Nephron progenitor cell (in vitro differentiated cells): ENCODE data around the gene MTERF2.
"Not testable (repeated sequence)": the region's sequence is repeated elsewhere in the genome, so short reads cannot be mapped to it uniquely, and the experiment has no call there.

Experiments used
- DNase-seq: peaks from one replicate; pipeline ENCODE4 v3.0.0; 2021
- H3K27ac Mint-ChIP-seq: 2 replicates; pipeline ENCODE4 v1.8.0; 2021; ENCODE audit warnings: mild to moderate bottlenecking, moderate library complexity, mixed read lengths
- H3K27me3 Mint-ChIP-seq: 2 replicates; pipeline ENCODE4 v1.8.0; 2021; ENCODE audit warnings: mild to moderate bottlenecking, low read depth, mixed read lengths; ENCODE audit not compliant: poor library complexity
- H3K36me3 Mint-ChIP-seq: 2 replicates; pipeline ENCODE4 v1.8.0; 2021; ENCODE audit warnings: low read depth, mixed read lengths
- H3K4me1 Mint-ChIP-seq: 2 replicates; pipeline ENCODE4 v1.8.0; 2021; ENCODE audit warnings: mixed read lengths
- H3K4me3 Mint-ChIP-seq: 2 replicates; pipeline ENCODE4 v1.8.0; 2021; ENCODE audit warnings: mild to moderate bottlenecking, moderate library complexity, mixed read lengths
- H3K9me3 Mint-ChIP-seq: 2 replicates; pipeline ENCODE4 v1.8.0; 2021; ENCODE audit warnings: mild to moderate bottlenecking, moderate library complexity, mixed read lengths
- TF ChIP-seq, protein P1 (sequence below): fragments of 200-600 bp; sonication (generic); IDR thresholded peaks from 2 replicates; pipeline ENCODE4 v1.5.0; 2021; ENCODE audit warnings: antibody characterized with exemption

Gene MTERF2

DNA sequence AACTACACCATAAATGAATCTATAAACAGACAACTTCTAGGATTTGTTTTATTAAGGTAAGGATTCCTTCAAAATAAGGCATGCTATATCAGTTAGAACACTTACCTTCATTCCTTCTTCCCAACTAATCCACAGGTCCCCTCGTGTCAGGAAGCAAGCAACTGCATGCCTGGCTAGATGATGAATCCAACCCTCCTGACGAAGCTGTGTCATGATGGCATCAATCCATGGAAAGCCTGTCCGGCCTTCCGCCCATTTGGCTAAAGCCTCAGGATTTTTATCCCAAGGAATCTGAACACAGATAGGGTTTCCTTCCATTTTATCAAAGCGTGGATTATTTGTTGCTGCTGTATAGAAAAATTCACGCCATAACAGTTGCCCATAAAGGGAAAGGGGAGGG is 12.5 kb upstream of the MTERF2 start:
- Mint-ChIP-seq H3K4me1 (no peaks in the 10 kb centered on the region), H3K9me3 (peaks cover 5% of the 10 kb centered on the region), H3K27me3 (no peaks in the 10 kb centered on the region), H3K27ac (no peak overlapping the region), H3K36me3 (peaks cover 56% of the 10 kb centered on the region), H3K4me3 (no peak overlapping the region)
- DNase-seq: no peak
- TF ChIP-seq, protein P1, sequence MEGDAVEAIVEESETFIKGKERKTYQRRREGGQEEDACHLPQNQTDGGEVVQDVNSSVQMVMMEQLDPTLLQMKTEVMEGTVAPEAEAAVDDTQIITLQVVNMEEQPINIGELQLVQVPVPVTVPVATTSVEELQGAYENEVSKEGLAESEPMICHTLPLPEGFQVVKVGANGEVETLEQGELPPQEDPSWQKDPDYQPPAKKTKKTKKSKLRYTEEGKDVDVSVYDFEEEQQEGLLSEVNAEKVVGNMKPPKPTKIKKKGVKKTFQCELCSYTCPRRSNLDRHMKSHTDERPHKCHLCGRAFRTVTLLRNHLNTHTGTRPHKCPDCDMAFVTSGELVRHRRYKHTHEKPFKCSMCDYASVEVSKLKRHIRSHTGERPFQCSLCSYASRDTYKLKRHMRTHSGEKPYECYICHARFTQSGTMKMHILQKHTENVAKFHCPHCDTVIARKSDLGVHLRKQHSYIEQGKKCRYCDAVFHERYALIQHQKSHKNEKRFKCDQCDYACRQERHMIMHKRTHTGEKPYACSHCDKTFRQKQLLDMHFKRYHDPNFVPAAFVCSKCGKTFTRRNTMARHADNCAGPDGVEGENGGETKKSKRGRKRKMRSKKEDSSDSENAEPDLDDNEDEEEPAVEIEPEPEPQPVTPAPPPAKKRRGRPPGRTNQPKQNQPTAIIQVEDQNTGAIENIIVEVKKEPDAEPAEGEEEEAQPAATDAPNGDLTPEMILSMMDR: no peak

DNA sequence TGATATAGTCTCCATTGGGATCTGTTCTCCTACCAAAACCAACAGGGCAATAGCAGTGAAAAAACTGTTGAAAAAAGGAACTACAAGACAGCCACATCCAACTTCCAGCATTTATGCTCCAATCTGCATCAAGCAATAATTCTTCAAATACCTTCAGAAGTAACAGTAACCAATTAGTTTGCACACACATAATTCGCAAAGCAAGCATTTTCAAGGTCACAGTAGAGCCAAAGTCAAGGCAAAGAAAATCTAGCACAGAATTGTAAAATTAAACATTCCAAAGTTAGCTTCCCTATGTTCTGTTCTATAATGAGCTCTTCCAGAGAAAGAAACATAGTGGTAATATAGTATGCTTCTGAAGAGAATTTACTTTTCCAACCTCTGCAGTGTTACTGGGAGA is 11.0 kb upstream of the MTERF2 start:
- Mint-ChIP-seq H3K36me3 (peaks cover 51% of the 10 kb centered on the region), H3K27me3 (no peaks in the 10 kb centered on the region), H3K4me3 (no peak overlapping the region), H3K4me1 (no peaks in the 10 kb centered on the region), H3K27ac (no peak overlapping the region), H3K9me3 (peaks cover 5% of the 10 kb centered on the region)
- TF ChIP-seq, protein P1: no peak
- no peak for DNase-seq

DNA sequence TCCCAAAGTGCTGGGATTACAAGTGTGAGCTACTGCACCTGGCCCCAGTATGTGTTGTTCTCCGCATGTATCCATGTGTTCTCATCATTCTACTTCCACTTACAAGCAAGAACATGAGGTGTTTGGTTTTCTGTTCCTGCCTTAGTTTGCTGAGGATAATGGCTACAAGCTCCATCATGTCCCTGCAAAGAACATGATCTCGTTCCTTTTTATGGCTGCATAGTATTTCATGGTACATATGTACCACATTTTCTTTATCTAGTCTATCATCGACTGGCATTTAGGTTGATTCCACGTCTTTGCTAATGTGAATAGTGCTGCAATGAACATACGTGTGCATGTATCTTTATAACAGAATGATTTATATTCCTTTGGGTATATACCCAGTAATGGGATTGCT is 9.2 kb upstream of the MTERF2 start:
- H3K27me3 Mint-ChIP-seq, H3K4me3 Mint-ChIP-seq, H3K27ac Mint-ChIP-seq, H3K9me3 Mint-ChIP-seq, H3K4me1 Mint-ChIP-seq, DNase-seq: not testable (repeated sequence)
- H3K36me3 Mint-ChIP-seq: peaks cover 33% of the 10 kb centered on the region

DNA sequence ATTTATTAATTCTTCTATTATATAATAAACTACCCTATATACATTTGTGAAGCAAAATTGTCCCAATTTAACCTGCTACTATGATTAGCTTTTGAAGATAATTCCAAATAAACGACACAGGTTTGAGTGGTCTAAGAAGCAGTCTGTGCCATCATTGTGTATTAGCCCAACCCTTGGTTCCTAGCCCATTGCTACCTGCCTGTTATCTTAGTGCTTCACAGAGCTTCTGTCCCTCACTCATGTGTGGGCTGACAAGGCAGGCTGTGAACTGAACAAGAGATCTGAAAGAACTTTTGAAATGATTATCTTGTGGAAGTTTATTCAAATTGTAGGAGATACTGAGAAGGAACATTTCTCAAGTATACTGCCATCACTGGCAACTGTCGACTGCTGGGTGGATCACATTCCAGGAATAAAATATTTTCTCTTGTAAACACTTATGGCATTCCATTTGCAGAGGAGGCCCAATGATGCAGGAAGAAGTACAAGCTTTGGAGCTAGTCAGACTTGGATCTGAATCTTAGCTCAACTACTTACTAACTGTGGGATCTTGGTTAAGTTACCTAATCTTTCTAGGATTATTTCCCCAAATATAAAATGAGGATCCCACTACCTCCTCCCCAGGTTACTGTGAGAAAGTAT is 7.8 kb upstream of the MTERF2 start:
- H3K4me3 Mint-ChIP-seq: no peak overlapping the region
- H3K4me1 Mint-ChIP-seq: no peaks in the 10 kb centered on the region
- DNase-seq: no peak
- TF ChIP-seq, protein P1: no peak
- H3K36me3 Mint-ChIP-seq: peaks cover 24% of the 10 kb centered on the region
- H3K27ac Mint-ChIP-seq: no peak overlapping the region
- no peaks in the 10 kb centered on the region for H3K9me3 Mint-ChIP-seq
- no peaks in the 10 kb centered on the region for H3K27me3 Mint-ChIP-seq

DNA sequence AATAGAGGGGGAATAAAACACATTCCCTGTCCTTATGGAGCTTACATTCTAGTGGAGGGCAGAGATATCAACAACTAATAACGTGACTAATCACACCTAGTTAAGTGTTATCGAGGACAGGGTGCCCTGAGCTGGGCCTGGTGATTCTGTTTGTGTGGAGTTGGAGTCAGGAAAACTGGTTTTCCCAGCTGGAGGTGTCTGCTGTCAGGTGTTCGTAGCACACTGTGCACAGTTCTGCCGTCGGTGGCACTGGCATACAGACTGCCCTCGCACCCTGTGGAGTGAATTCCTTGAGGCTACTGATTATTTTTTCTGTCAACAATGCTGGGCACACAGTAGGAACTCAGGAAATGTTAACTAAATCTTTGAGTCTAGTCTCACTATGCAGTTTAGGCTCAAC is 900 bp upstream of the MTERF2 start:
- H3K4me3 Mint-ChIP-seq: peak overlapping the region; percentile 93

DNA sequence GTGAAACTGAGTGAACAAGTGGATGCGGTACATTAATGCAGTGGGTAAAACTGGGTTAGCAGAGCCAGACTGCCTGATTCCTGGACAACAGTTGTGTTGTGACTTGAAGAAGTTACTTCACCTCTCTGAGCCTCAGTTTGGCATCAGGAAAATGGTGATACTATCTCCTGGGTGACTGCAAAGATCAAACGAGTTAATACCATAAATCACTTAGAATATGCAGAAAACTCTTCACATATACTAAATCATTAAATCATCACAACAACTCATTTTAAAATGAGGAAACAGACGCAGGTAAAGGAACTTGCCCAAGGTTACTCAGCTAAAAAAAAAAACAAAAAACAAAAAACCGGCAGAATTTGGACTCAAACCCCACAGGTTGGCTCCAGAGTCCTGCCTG is 811 bp downstream of the MTERF2 start:
- Mint-ChIP-seq H3K4me1 (peaks cover 32% of the 10 kb centered on the region), H3K27ac (no peak overlapping the region), H3K27me3 (no peaks in the 10 kb centered on the region), H3K9me3 (no peaks in the 10 kb centered on the region), H3K36me3 (peaks cover 32% of the 10 kb centered on the region), H3K4me3 (peak overlapping the region; percentile 93)
- TF ChIP-seq, protein P1: no peak
- no peak for DNase-seq

More for the DNA sequence above, 900 bp upstream of the MTERF2 start:
- H3K27ac Mint-ChIP-seq: no peak overlapping the region
- H3K9me3 Mint-ChIP-seq: no peaks in the 10 kb centered on the region
- peaks cover 28% of the 10 kb centered on the region for H3K36me3 Mint-ChIP-seq
- H3K4me1 Mint-ChIP-seq: peaks cover 32% of the 10 kb centered on the region
- DNase-seq: no peak
- H3K27me3 Mint-ChIP-seq: no peaks in the 10 kb centered on the region
- TF ChIP-seq, protein P1: no peak
